Glutamatergic neuron (in vitro differentiated cells): ENCODE measurements around the gene UBE2E2. TPM values are rescaled to one million over a fixed set of nuclear protein-coding genes. Genes with fewer than 3 reads are reported as not detected.

ENCODE experiments used
- DNase-seq: peaks from one replicate; pipeline ENCODE4 v3.0.0; 2022
- H3K27ac Mint-ChIP-seq: one replicate; pipeline ENCODE4 v1.8.0; 2020; ENCODE audit warnings: mild to moderate bottlenecking, mixed read lengths, inconsistent platforms; ENCODE audit not compliant: unreplicated experiment
- H3K27me3 Mint-ChIP-seq: one replicate; pipeline ENCODE4 v1.8.0; 2020; ENCODE audit warnings: mild to moderate bottlenecking, moderate library complexity, mixed read lengths, inconsistent platforms; ENCODE audit not compliant: unreplicated experiment
- H3K36me3 Mint-ChIP-seq: one replicate; pipeline ENCODE4 v1.8.0; 2020; ENCODE audit warnings: mild to moderate bottlenecking, mixed read lengths, inconsistent platforms; ENCODE audit not compliant: unreplicated experiment
- H3K4me1 Mint-ChIP-seq: one replicate; pipeline ENCODE4 v1.8.0; 2020; ENCODE audit warnings: mild to moderate bottlenecking, low read depth, mixed read lengths, inconsistent platforms; ENCODE audit not compliant: unreplicated experiment
- H3K4me3 Mint-ChIP-seq: one replicate; pipeline ENCODE4 v1.8.0; 2020; ENCODE audit warnings: mild to moderate bottlenecking, mixed read lengths, inconsistent platforms; ENCODE audit not compliant: unreplicated experiment
- H3K9me3 Mint-ChIP-seq: one replicate; pipeline ENCODE4 v1.8.0; 2020; ENCODE audit warnings: mild to moderate bottlenecking, moderate library complexity, mixed read lengths, inconsistent platforms; ENCODE audit not compliant: unreplicated experiment
- total RNA-seq: library from RNA; stranded (reverse); fragmentation: NEBNext Ultra II Directional; extraction: Animal tissue kit (Norgen Biotek cat#: 25700); gene quantifications from one replicate; pipeline ENCODE4 v1.2.1, GENCODE V29; 2021; ENCODE audit not compliant: unreplicated experiment
- TF ChIP-seq, protein P1 (sequence below): fragments of 200-600 bp; sonication (generic); IDR thresholded peaks from one replicate; pipeline ENCODE4 v1.5.0; 2021; ENCODE audit not compliant: partially characterized antibody, unreplicated experiment

The UBE2E2 gene
- total RNA-seq, 1 donor from 2014 or later: 40.6 TPM

DNA sequence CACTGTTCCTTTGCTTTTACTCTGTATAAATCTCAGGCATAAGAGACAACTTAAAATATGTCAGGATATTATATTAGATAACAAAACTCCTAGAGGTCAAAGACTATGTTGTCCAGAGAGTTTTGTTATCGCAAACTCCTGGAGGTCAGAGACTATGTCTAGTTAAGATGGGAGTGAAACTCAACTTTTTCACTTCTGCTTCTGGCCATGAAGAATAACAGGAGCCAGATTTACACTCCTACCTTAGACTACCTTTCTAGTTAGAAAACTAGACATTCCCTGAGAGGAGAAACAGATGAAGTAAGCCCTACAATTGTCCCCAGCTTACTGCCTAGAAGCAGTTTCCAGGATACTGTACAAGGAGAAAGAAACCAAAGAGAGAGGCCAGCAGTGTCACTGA is 347.3 kb downstream of the UBE2E2 start:
- Mint-ChIP-seq H3K4me1 (no peaks in the 10 kb centered on the region), H3K9me3 (no peaks in the 10 kb centered on the region), H3K27me3 (peaks cover 1% of the 10 kb centered on the region), H3K36me3 (no peaks in the 10 kb centered on the region), H3K4me3 (no peak overlapping the region), H3K27ac (no peak overlapping the region)
- TF ChIP-seq, protein P1, sequence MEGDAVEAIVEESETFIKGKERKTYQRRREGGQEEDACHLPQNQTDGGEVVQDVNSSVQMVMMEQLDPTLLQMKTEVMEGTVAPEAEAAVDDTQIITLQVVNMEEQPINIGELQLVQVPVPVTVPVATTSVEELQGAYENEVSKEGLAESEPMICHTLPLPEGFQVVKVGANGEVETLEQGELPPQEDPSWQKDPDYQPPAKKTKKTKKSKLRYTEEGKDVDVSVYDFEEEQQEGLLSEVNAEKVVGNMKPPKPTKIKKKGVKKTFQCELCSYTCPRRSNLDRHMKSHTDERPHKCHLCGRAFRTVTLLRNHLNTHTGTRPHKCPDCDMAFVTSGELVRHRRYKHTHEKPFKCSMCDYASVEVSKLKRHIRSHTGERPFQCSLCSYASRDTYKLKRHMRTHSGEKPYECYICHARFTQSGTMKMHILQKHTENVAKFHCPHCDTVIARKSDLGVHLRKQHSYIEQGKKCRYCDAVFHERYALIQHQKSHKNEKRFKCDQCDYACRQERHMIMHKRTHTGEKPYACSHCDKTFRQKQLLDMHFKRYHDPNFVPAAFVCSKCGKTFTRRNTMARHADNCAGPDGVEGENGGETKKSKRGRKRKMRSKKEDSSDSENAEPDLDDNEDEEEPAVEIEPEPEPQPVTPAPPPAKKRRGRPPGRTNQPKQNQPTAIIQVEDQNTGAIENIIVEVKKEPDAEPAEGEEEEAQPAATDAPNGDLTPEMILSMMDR: no peak
- no peak for DNase-seq

DNA sequence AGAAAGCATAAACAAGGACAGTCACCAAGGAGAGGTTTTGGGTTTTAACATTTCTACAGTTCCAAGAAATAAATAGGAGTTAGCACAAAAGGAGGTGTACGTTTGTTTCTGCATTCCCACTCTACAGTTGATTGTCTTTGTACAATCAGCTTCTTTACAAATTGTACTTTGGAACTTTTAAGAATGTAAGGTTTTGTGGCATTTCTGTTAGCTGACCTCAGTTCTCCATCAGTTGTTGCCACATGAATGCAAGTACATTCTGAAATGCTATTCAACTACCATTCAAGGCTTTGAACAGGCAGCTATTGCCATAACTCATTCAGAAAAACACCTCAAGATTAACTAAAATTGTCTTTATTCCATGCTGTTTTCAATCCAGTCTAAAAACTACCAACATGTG is 349.4 kb downstream of the UBE2E2 start:
- Mint-ChIP-seq H3K4me1 (no peaks in the 10 kb centered on the region), H3K27ac (no peak overlapping the region), H3K36me3 (no peaks in the 10 kb centered on the region), H3K4me3 (no peak overlapping the region), H3K9me3 (no peaks in the 10 kb centered on the region), H3K27me3 (peaks cover 1% of the 10 kb centered on the region)
- TF ChIP-seq, protein P1: no peak
- DNase-seq: no peak

DNA sequence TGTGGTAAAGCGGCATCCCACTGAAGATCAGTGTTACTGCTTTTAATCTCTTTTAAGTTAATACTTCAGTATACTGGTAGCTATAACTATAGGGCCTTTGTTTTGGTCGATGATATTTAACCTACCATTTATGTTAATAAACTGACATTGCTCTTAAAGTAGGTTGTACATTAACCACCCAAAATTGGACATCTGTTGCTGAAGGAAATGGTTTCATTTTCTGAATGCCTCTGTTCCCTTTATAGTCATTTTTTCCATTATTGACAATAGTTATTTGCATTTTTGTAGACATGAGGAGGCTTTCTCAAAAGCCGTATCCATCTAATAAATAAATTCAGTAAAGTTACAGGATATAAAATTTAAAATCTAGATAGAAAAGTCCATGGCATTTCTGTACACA is 350.2 kb downstream of the UBE2E2 start:
- Mint-ChIP-seq H3K27me3 (peaks cover 1% of the 10 kb centered on the region), H3K4me3 (no peak overlapping the region), H3K27ac (no peak overlapping the region), H3K36me3 (no peaks in the 10 kb centered on the region), H3K4me1 (no peaks in the 10 kb centered on the region), H3K9me3 (no peaks in the 10 kb centered on the region)
- TF ChIP-seq, protein P1: no peak
- no peak for DNase-seq

DNA sequence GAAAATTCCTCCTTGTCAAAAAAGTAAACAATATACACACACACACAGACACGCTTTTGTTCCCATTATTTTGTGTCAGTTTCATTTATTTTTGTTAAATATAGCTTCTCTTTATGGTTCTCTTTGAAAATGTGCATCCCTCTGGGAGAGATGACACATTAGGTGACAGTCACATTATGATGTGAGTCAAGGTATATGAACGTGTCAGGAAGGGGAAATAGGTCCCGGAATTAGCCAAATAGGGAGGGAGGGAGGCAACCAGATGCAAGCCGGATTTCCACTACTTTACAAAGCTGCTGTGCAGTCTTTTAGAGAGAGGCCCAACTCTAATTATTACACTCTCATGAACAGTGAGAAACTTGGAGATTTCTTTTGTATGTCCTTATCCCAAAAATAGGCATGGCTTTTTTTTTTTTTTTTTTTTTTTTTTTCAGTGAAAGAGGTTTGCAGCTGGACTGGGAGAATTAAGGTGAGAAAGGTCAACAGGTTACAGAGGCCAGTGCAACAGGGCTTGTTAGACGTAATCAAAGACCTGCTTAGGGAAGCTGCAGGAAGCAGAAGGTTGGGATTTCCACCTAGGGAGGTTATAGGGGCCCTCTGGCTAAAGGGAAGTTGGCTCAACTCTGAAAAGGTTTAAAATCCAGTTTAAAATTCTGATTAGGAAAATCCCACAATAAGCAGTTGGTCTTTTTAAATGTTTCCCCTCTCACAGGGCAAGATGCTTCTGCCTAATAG is 362.1 kb downstream of the UBE2E2 start:
- no peak overlapping the region for H3K27ac Mint-ChIP-seq
- no peak overlapping the region for H3K4me3 Mint-ChIP-seq
- peaks cover 3% of the 10 kb centered on the region for H3K27me3 Mint-ChIP-seq
- H3K36me3 Mint-ChIP-seq: no peaks in the 10 kb centered on the region
- DNase-seq: no peak
- peaks cover 2% of the 10 kb centered on the region for H3K4me1 Mint-ChIP-seq
- peaks cover 1% of the 10 kb centered on the region for H3K9me3 Mint-ChIP-seq
- TF ChIP-seq, protein P1: no peak

DNA sequence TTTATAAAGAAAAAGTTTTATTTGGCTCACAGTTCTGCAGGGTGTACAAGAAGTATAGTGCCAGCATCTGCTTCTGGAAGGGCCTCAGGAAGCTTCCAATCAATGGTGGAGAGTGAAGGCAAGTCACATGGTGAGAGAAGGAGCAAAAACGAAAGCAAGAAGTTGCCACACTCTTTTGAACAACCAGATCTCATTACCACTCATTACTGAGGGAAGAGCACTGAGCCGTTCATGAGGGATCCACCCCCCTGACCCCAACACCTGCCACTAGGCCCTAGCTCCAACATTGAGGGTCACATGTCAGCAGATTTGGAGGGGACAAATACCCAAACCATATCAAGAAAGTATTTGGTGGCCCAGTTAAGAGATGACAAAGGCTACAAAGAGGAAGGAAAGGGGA is 363.4 kb downstream of the UBE2E2 start:
- H3K4me3 Mint-ChIP-seq: no peak overlapping the region

More for the DNA sequence above, 363.4 kb downstream of the UBE2E2 start:
- Mint-ChIP-seq H3K36me3 (no peaks in the 10 kb centered on the region), H3K27me3 (peaks cover 3% of the 10 kb centered on the region), H3K4me1 (peaks cover 2% of the 10 kb centered on the region), H3K27ac (no peak overlapping the region), H3K9me3 (peaks cover 2% of the 10 kb centered on the region)
- TF ChIP-seq, protein P1: no peak
- no peak for DNase-seq
